ENCODE measurements around the gene SVOP.
A peak's percentile ranks its signal among the peaks of the same experiment; 100 is the strongest.

Gene SVOP

GRCh38 chr12:108955225-108955835, 65.5 kb downstream of the SVOP start:
- ChIA-PET CTCF (interaction anchor here (0.6 to 0.7 kb wide), 2 partner anchors 18 to 138 kb away, joined by 3 read pairs; partner anchors contain the start of gene ALKBH2), POLR2A (ENCODE audit: low non-redundant PET) (no interaction called here)
- no peak overlapping the region for H3K27ac ChIP-seq
- no peak for TF ChIP-seq CTCF (conservative IDR thresholded peaks at IDR 0.05; ENCODE audit: low read depth)
- DNase-seq (ENCODE audit: low spot score): peak; percentile 8

DNA sequence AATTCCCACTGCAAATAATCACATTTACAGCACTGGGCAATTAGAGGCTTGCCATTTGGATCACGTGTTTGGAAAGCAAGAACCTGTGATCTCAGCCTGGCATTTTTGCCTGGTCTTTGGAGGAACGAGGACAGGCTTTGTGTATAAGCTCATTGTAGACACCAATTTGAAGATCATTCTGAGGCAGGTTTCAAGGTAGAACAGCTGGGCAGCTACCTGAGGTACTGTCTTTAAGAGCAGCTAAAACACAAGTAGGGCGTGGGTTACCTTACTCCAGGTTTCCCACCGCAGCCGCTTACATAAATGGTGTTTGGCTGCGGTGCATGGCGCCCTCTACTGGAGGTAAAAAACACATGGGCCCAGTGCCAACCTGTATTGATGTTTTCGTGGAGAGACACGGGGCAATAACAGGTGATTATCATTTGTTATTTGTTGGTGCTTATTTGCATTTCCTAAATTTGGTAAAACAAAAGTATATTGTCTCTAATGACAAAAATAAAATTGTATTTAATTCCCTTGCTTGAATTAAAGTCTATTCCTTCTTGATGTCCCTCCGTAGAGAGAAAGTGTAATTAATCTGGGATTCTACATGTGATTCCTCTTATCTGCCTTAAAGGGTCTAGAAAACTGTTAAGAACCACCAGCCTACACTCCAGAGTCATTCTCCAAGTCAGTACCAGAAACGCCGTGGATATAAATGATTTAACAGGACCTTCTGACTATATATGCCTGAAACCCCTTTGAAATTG, 69.7 kb downstream of the SVOP start:
- POLR2A ChIA-PET (ENCODE audit: low non-redundant PET): interaction anchor here (0.6 kb wide), 1 partner anchor 89 kb away, joined by 3 read pairs; no protein-coding TSS in a partner anchor
- peak; percentile 86 for TF ChIP-seq CTCF (conservative IDR thresholded peaks at IDR 0.05; ENCODE audit: low read depth)
- CTCF ChIA-PET: interaction anchor here (0.5 to 3.2 kb wide), 19 partner anchors 15 to 366 kb away, joined by 3 to 21 read pairs (median 4); partner anchors contain the start of gene DAO
- DNase-seq (ENCODE audit: low spot score): peak; percentile 42
- H3K27ac ChIP-seq: no peak overlapping the region

DNA sequence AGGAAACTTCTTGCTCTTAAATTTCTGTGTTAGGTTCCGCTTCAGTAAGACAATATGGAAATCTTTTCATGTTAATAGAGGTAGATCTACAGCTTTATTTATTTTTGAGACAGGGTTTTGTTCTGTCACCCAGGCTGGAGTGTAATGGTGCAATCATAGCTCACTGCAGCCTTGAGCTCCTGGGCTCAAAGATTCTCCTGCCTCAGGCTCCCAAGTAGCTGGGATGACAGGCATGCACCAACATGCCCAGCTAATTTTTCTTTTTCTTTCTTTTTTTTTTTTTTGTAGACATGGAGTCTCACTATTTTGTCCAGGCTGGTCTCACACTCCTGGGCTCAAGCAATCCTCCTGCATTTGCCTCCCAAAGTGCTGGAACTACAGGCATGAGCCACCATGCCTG, 70.9 kb downstream of the SVOP start:
- H3K27ac ChIP-seq: no peak overlapping the region
- no peak for TF ChIP-seq CTCF (conservative IDR thresholded peaks at IDR 0.05; ENCODE audit: low read depth)
- POLR2A ChIA-PET (ENCODE audit: low non-redundant PET): no interaction called here
- no peak for DNase-seq (ENCODE audit: low spot score)
- CTCF ChIA-PET: interaction anchor here (0.6 to 3.2 kb wide), 6 partner anchors 17 to 207 kb away, joined by 3 to 21 read pairs (median 4); no protein-coding TSS in a partner anchor

DNA sequence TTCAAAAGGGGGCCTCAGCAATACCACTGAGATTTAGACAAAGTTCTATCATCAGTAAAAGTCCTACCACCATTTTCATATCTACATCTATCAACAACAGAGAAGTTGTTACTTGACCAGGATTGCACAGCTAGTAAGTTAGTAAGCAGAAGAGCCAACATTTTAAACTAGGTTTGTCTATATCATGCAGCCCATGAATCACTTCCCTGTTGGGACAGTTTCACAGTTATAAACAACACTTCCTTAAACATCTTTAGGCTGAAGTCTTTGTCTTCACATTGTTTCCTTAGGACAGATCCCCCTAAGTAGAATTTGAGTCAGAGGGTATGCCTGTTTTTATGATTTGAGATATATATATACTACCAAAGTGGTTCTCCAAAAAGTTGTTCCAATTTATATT, 72.5 kb downstream of the SVOP start:
- TF ChIP-seq CTCF (conservative IDR thresholded peaks at IDR 0.05; ENCODE audit: low read depth): no peak
- DNase-seq (ENCODE audit: low spot score): no peak
- CTCF ChIA-PET: interaction anchor here (3.2 kb wide), 1 partner anchor 144 kb away, joined by 21 read pairs; no protein-coding TSS in a partner anchor
- POLR2A ChIA-PET (ENCODE audit: low non-redundant PET): no interaction called here
- H3K27ac ChIP-seq: no peak overlapping the region

- POLR2A ChIA-PET (ENCODE audit: low non-redundant PET): no interaction called here
- DNase-seq (ENCODE audit: low spot score): no peak
- TF ChIP-seq CTCF (conservative IDR thresholded peaks at IDR 0.05; ENCODE audit: low read depth): no peak
- CTCF ChIA-PET: no interaction called here
- H3K27ac ChIP-seq: no peak overlapping the region
Observed at GRCh38 chr12:108947097-108947496, 73.8 kb downstream of the SVOP start.

GRCh38 chr12:108940138-108940537, 80.7 kb downstream of the SVOP start:
- ChIA-PET CTCF (interaction anchor here (0.6 kb wide), 1 partner anchor 150 kb away, joined by 8 read pairs; no protein-coding TSS in a partner anchor), POLR2A (ENCODE audit: low non-redundant PET) (no interaction called here)
- H3K27ac ChIP-seq: no peak overlapping the region
- DNase-seq (ENCODE audit: low spot score): no peak
- no peak for TF ChIP-seq CTCF (conservative IDR thresholded peaks at IDR 0.05; ENCODE audit: low read depth)

Measured in RWPE1 (cell line).